Adrenal gland (tissue), 5 donors: Measurements from ENCODE around the gene PCDH20.

Experiments
- CTCF ChIP-seq, 6 experiments: fragments of 450-650 bp in 4 of 6; fragments of 200-600 bp in 2 of 6; sonication (generic) in 1 of 6; IDR thresholded peaks; 1 replicate in 5 of 6; 2 replicates in 1 of 6; pipeline versions ENCODE4 v1.5.1 to v1.8.0; 2016 to 2021; ENCODE audit warnings: antibody characterized with exemption in 6 of 6, mild to moderate bottlenecking in 2 of 6, moderate library complexity in 1 of 6
- POLR2A ChIP-seq, 2 donors: fragments of 450-650 bp; IDR thresholded peaks; one replicate each; pipeline ENCODE4 v1.6.1; 2017; ENCODE audit warnings: antibody characterized with exemption in 2 of 2, mild to moderate bottlenecking in 2 of 2, moderate library complexity in 1 of 2
- donor health status: DM: no; HTN: no; CAD: no.

DNA sequence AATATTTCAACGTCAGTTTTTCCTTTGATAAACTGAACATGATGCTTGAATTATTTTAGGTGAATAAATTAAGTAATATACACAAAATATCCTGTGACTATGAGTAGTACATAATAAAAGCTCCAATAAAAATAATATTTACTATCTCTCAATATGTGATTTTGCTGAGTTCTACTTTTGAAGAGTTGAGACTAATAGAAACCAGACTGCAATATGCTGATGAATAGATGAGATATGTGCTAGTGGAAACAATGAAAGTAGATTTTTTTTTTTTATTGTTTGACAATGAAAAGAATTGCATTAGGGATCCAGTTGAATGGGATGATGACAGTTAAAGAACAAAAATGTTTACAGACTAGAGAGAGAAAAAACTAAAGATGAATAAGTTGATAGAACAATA is 16.4 kb upstream of the PCDH20 start:
- TF ChIP-seq CTCF (IDR thresholded peaks at IDR 0.05) (no peak), POLR2A (IDR thresholded peaks at IDR 0.05) (no peak)
